Natural killer cell treated with Interleukin-12 subunit alpha and Interleukin-12 subunit beta and Interleukin-15 and Interleukin-18, amount 100 ng/mL, for 72 hours (primary cell): ENCODE results near the gene ATP13A2. TPM values are rescaled to one million over a fixed set of nuclear protein-coding genes. Genes with fewer than 3 reads are reported as not detected.
"Not testable (repeated sequence)": the region's sequence is repeated elsewhere in the genome, so short reads cannot be mapped to it uniquely, and the experiment has no call there.

ENCODE experiments used
- ATAC-seq, 2 donors: fragments of 150-1000 bp; cut with Tn5 transposase in 1 of 2; sonication (Bioruptor Pico), chemical (Tn5 transposase) in 1 of 2; 2 replicates each; pipeline ENCODE4 v1.10.0; 2021
- DNase-seq: peaks from one replicate; pipeline ENCODE4 v3.0.0; 2022; ENCODE audit warnings: low spot score
- H3K27ac Mint-ChIP-seq, 2 donors: 1 replicate in 1 of 2; 2 replicates in 1 of 2; pipeline ENCODE4 v1.8.0; 2022; ENCODE audit warnings: mixed read lengths in 2 of 2, mild to moderate bottlenecking in 1 of 2, moderate library complexity in 1 of 2
- H3K27me3 Mint-ChIP-seq, 2 donors: 1 replicate in 1 of 2; 2 replicates in 1 of 2; pipeline ENCODE4 v1.8.0; 2022; ENCODE audit warnings: mixed read lengths in 2 of 2
- H3K36me3 Mint-ChIP-seq: one replicate; pipeline ENCODE4 v1.8.0; 2022; ENCODE audit warnings: mixed read lengths
- H3K4me1 Mint-ChIP-seq, 2 donors: 1 replicate in 1 of 2; 2 replicates in 1 of 2; pipeline ENCODE4 v1.8.0; 2022; ENCODE audit warnings: low read depth in 2 of 2, mixed read lengths in 2 of 2, mild to moderate bottlenecking in 1 of 2
- H3K4me3 Mint-ChIP-seq: one replicate; pipeline ENCODE4 v1.8.0; 2022; ENCODE audit warnings: mixed read lengths
- H3K9me3 Mint-ChIP-seq: 2 replicates; pipeline ENCODE4 v1.8.0; 2022; ENCODE audit warnings: mixed read lengths
- total RNA-seq, 2 donors: library from RNA; stranded (reverse); gene quantifications; one replicate each; pipeline ENCODE4 v1.2.3, GENCODE V29; 2022

Gene ATP13A2
- total RNA-seq, 2 donors from 2014 or later, result 68.0 to 88.3 TPM

GRCh38 chr1:16944038-16944437 is 67.7 kb downstream of the ATP13A2 start:
- DNase-seq (no peak), ATAC-seq (no peak)
- Mint-ChIP-seq H3K4me1 (no peaks in the 10 kb centered on the region), H3K27me3 (no peaks in the 10 kb centered on the region), H3K36me3 (no peaks in the 10 kb centered on the region), H3K9me3 (no peaks in the 10 kb centered on the region), H3K4me3 (no peak overlapping the region), H3K27ac (no peak overlapping the region)

GRCh38 chr1:16939386-16940180 is 72.1 kb downstream of the ATP13A2 start:
- peak; percentile 22 to 30 for ATAC-seq
- H3K36me3 Mint-ChIP-seq, H3K27me3 Mint-ChIP-seq, H3K27ac Mint-ChIP-seq, DNase-seq, H3K9me3 Mint-ChIP-seq, H3K4me3 Mint-ChIP-seq, H3K4me1 Mint-ChIP-seq: not testable (repeated sequence)

- H3K36me3 Mint-ChIP-seq, result no peaks in the 10 kb centered on the region
- H3K27ac Mint-ChIP-seq, result no peak overlapping the region
Observed at GRCh38 chr1:16938351-16939321, 73.1 kb downstream of the ATP13A2 start.

DNA sequence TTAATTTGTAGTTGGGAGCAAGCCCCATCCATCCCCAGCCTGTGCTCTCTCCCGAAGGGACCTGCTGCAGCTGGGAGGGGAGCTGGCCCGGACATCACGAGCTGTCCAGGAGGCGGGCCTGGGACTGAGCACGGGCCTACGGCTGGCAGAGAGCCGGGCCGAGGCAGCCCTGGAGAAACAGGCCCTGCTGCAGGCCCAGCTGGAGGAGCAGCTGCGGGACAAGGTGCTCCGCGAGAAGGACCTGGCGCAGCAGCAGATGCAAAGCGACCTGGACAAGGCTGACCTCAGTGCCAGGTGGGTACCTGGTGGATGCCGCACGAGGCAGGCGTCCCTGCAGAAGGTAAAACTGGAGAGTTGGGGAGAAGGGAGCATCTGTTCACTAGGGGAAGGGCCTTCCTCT is 75.1 kb downstream of the ATP13A2 start:
- H3K4me1 Mint-ChIP-seq, H3K27ac Mint-ChIP-seq, DNase-seq, ATAC-seq, H3K4me3 Mint-ChIP-seq, H3K36me3 Mint-ChIP-seq, H3K9me3 Mint-ChIP-seq, H3K27me3 Mint-ChIP-seq: not testable (repeated sequence)

More at GRCh38 chr1:16938351-16939321, 73.1 kb downstream of the ATP13A2 start:
- no peak overlapping the region for H3K4me3 Mint-ChIP-seq
- no peaks in the 10 kb centered on the region for H3K27me3 Mint-ChIP-seq
- H3K4me1 Mint-ChIP-seq, result no peaks in the 10 kb centered on the region
- no peaks in the 10 kb centered on the region for H3K9me3 Mint-ChIP-seq
- DNase-seq (no peak), ATAC-seq (peak in 1 of 2 donors; percentile 5)

Other genes starting within 250 kb of the ATP13A2 start
- 1,000 to 10,000 TPM; 1,591 to 3,879 TPM for gene RNU1-2, start 115.9 kb downstream of the ATP13A2 start, total RNA-seq
- gene CROCC, start 90.0 kb downstream of the ATP13A2 start, total RNA-seq, result 10 to 100 TPM; 21.0 to 29.3 TPM
- gene MFAP2, start 31.3 kb downstream of the ATP13A2 start, total RNA-seq, result not detected
- gene SDHB, start 42.1 kb upstream of the ATP13A2 start, total RNA-seq, result 100 to 1,000 TPM in 1 of 2 donors, 10 to 100 TPM in 1; 92.1 to 106 TPM
- not detected for gene PADI2, start 107.5 kb upstream of the ATP13A2 start, total RNA-seq
- gene PADI1, start 193.2 kb upstream of the ATP13A2 start, total RNA-seq, result not detected
- gene PADI3, start 237.2 kb upstream of the ATP13A2 start, total RNA-seq, result not detected